ENCODE measurements around the gene PASK. TPM values are rescaled to one million over a fixed set of nuclear protein-coding genes. Genes with fewer than 3 reads are reported as not detected.

Gene PASK
- total RNA-seq, 1 experiment from 2014 or later = 45.8 TPM

GRCh38 chr2:241094924-241095420, 54.3 kb downstream of the PASK start:
- H3K9me2 ChIP-seq (ENCODE audit: insufficient read depth) = no peaks in the 10 kb centered on the region
- H3K4me3 ChIP-seq (replicated peaks in 1 of 2; ENCODE audit: low read depth in 1 of 2, low read length in 2 of 2) = no peak overlapping the region
- ChIA-PET CTCF (no interaction called here), POLR2A (no interaction called here), RAD21 (ENCODE audit: low non-redundant PET in 1 of 2, low total read pairs in 2 of 2, uncharacterized antibody in 2 of 2, unreplicated experiment in 2 of 2) (no interaction called here)
- H2AFZ ChIP-seq (ENCODE audit: low read depth, low read length, poor library complexity, severe bottlenecking) = no peak overlapping the region
- intact Hi-C loops (cut with micrococcal nuclease) = no loop called here
- H3K4me1 ChIP-seq (ENCODE audit: control insufficient read depth in 1 of 2, insufficient read depth in 2 of 2, low read length in 2 of 2) = no peaks in the 10 kb centered on the region
- no peak overlapping the region for H3K27ac ChIP-seq (ENCODE audit: low read depth, low read length)
- DNase-seq (ENCODE audit: low read depth, low spot score) = no peak
- H3K36me3 ChIP-seq (ENCODE audit: control insufficient read depth in 1 of 2, insufficient read depth in 2 of 2, low read length in 2 of 2) = peaks cover 26 to 35% of the 10 kb centered on the region in 2 experiments
- no TSS peak for BruUV-seq (replicated peaks)
- H4K20me1 ChIP-seq (ENCODE audit: insufficient read depth) = no peaks in the 10 kb centered on the region
- no peaks in the 10 kb centered on the region for H3K27me3 ChIP-seq (ENCODE audit: insufficient read depth, low read length)
- no peak overlapping the region for H3K4me2 ChIP-seq (ENCODE audit: low read length)
- no peaks in the 10 kb centered on the region for H3K9me3 ChIP-seq (ENCODE audit: control insufficient read depth in 1 of 2, insufficient read depth in 1 of 2, low read depth in 1 of 2, low read length in 2 of 2)
- no peak overlapping the region for H3K9ac ChIP-seq (ENCODE audit: low read length)
- ATAC-seq = no peak
- no peak for TF ChIP-seq RAD21 (IDR thresholded peaks at IDR 0.05; ENCODE audit: low read depth)
- TF ChIP-seq YY1 (IDR thresholded peaks at IDR 0.05; ENCODE audit: extremely low read depth, insufficient replicate concordance, low read depth, low read length) = no peak
- TF ChIP-seq, protein P1, sequence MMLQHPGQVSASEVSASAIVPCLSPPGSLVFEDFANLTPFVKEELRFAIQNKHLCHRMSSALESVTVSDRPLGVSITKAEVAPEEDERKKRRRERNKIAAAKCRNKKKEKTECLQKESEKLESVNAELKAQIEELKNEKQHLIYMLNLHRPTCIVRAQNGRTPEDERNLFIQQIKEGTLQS (IDR thresholded peaks at IDR 0.05) = no peak
- TF ChIP-seq SIN3A (IDR thresholded peaks at IDR 0.05; ENCODE audit: low read depth) = no peak
- no peak for TF ChIP-seq ZBTB33 (IDR thresholded peaks at IDR 0.05; ENCODE audit: extremely low read depth, insufficient replicate concordance, low read length)
- TF ChIP-seq EGR1 (IDR thresholded peaks at IDR 0.05; ENCODE audit: low read depth) = no peak
- TF ChIP-seq EZH2 (IDR thresholded peaks at IDR 0.05) = no peak
- TF ChIP-seq REST (IDR thresholded peaks at IDR 0.05; ENCODE audit: low read depth) = no peak
- TF ChIP-seq FOSL1 (IDR thresholded peaks at IDR 0.05; ENCODE audit: low read depth) = no peak
- no peak for TF ChIP-seq EZH2phosphoT487 (IDR thresholded peaks at IDR 0.05; ENCODE audit: borderline replicate concordance)
- no peak for TF ChIP-seq JUND (IDR thresholded peaks at IDR 0.05)
- TF ChIP-seq, protein P2, sequence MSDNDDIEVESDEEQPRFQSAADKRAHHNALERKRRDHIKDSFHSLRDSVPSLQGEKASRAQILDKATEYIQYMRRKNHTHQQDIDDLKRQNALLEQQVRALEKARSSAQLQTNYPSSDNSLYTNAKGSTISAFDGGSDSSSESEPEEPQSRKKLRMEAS (IDR thresholded peaks at IDR 0.05) = no peak
- no peak for TF ChIP-seq SRF (IDR thresholded peaks at IDR 0.05; ENCODE audit: low read depth)
- no peak for TF ChIP-seq ZNF274 (IDR thresholded peaks at IDR 0.05; ENCODE audit: low read depth, low read length)
- TF ChIP-seq, protein P3, sequence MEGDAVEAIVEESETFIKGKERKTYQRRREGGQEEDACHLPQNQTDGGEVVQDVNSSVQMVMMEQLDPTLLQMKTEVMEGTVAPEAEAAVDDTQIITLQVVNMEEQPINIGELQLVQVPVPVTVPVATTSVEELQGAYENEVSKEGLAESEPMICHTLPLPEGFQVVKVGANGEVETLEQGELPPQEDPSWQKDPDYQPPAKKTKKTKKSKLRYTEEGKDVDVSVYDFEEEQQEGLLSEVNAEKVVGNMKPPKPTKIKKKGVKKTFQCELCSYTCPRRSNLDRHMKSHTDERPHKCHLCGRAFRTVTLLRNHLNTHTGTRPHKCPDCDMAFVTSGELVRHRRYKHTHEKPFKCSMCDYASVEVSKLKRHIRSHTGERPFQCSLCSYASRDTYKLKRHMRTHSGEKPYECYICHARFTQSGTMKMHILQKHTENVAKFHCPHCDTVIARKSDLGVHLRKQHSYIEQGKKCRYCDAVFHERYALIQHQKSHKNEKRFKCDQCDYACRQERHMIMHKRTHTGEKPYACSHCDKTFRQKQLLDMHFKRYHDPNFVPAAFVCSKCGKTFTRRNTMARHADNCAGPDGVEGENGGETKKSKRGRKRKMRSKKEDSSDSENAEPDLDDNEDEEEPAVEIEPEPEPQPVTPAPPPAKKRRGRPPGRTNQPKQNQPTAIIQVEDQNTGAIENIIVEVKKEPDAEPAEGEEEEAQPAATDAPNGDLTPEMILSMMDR (IDR thresholded peaks at IDR 0.05 in 2 of 3, conservative IDR thresholded peaks at IDR 0.05 in 1 of 3; ENCODE audit: borderline replicate concordance in 1 of 3, insufficient read depth in 1 of 3, low read depth in 2 of 3, low read length in 2 of 3) = no peak
- no peak for TF ChIP-seq CEBPB (IDR thresholded peaks at IDR 0.05; ENCODE audit: low read depth)
- no peak for TF ChIP-seq POLR2AphosphoS5 (IDR thresholded peaks at IDR 0.05; ENCODE audit: low read depth, low read length)
- TF ChIP-seq POLR2A (IDR thresholded peaks at IDR 0.05; ENCODE audit: borderline replicate concordance, extremely low read depth, insufficient read depth, insufficient read length) = no peak
- H3K79me2 ChIP-seq (ENCODE audit: insufficient read depth, low read length) = peaks cover 30% of the 10 kb centered on the region

Data from HCT116 (cell line).